ENCODE results near the gene CSRP3. TPM values are rescaled to one million over a fixed set of nuclear protein-coding genes. Genes with fewer than 3 reads are reported as not detected.

Gene CSRP3
- total RNA-seq, 4 donors from 2014 or later, result not detected

GRCh38 chr11:19204836-19205235, 3.1 kb upstream of the CSRP3 start:
- no peak for DNase-seq
- no peaks in the 10 kb centered on the region for H3K36me3 ChIP-seq
- intact Hi-C loops (cut with DNase I; ENCODE audit: low total_unique reads), result no loop called here
- H3K27me3 ChIP-seq, result no peaks in the 10 kb centered on the region
- no peaks in the 10 kb centered on the region for H3K4me1 ChIP-seq
- no peak for TF ChIP-seq CTCF (IDR thresholded peaks at IDR 0.05)
- no peak for TF ChIP-seq POLR2A (IDR thresholded peaks at IDR 0.05)
- H3K4me3 ChIP-seq, result no peak overlapping the region
- no peaks in the 10 kb centered on the region for H3K9me3 ChIP-seq
- no peak overlapping the region for H3K27ac ChIP-seq

- no peak overlapping the region for H3K27ac ChIP-seq
- no peaks in the 10 kb centered on the region for H3K9me3 ChIP-seq
- no peak overlapping the region for H3K4me3 ChIP-seq
- TF ChIP-seq CTCF (IDR thresholded peaks at IDR 0.05), result no peak
- H3K27me3 ChIP-seq, result no peaks in the 10 kb centered on the region
- H3K36me3 ChIP-seq, result no peaks in the 10 kb centered on the region
- H3K4me1 ChIP-seq, result no peaks in the 10 kb centered on the region
- DNase-seq, result no peak
- intact Hi-C loops (cut with DNase I; ENCODE audit: low total_unique reads), result no loop called here
These were observed 1.2 kb downstream of the CSRP3 start for GRCh38 chr11:19200410-19201201.

DNA sequence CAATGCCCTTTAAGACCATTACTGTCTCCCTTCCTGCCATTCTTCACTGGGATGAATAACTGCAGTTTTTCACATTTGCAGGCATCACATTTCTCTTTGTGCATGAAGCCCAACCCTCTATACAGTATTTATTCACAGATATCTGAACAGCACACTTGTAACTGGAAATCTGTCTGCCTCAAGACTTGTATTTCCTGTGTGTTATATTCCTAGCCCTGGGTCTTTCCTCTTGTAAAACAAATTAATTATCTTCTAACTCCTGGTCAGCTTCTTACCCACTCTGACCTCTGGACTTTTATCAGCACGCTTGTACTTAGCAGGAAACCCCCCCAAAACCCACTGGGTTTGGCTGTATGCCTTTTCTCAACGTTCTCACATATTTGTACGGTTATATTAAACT, 2.0 kb downstream of the CSRP3 start:
- H3K27ac ChIP-seq, result no peak overlapping the region
- TF ChIP-seq CTCF (IDR thresholded peaks at IDR 0.05), result no peak
- no peak for TF ChIP-seq POLR2A (IDR thresholded peaks at IDR 0.05)
- no peaks in the 10 kb centered on the region for H3K36me3 ChIP-seq
- DNase-seq, result no peak
- H3K27me3 ChIP-seq, result no peaks in the 10 kb centered on the region
- H3K4me3 ChIP-seq, result no peak overlapping the region
- no peaks in the 10 kb centered on the region for H3K4me1 ChIP-seq
- no peaks in the 10 kb centered on the region for H3K9me3 ChIP-seq
- intact Hi-C loops (cut with DNase I; ENCODE audit: low total_unique reads), result no loop called here

DNA sequence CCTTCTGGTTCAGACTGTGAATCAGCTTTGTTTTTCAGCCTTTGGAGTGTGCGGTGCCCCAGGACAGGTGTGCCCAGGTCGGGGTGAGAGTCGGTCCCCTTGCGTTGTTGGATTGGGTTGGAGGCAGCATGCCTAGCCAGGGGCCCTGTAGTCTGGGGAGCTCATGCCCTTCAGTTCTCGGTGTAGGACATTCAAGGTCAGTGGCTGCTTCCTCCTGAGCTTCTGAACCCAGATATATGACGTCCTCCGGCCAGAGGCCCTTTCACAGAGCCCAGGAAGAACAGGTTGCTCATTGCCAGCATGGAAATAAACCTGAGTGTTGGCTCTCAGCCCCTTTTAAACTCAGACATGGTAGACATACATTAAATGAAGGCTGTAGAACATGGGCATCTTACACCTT, 2.7 kb downstream of the CSRP3 start:
- H3K27ac ChIP-seq, result no peak overlapping the region
- H3K9me3 ChIP-seq, result no peaks in the 10 kb centered on the region
- H3K27me3 ChIP-seq, result no peaks in the 10 kb centered on the region
- no peaks in the 10 kb centered on the region for H3K36me3 ChIP-seq
- no peak overlapping the region for H3K4me3 ChIP-seq
- intact Hi-C loops (cut with DNase I; ENCODE audit: low total_unique reads), result no loop called here
- TF ChIP-seq CTCF (IDR thresholded peaks at IDR 0.05), result no peak
- TF ChIP-seq POLR2A (IDR thresholded peaks at IDR 0.05), result no peak
- DNase-seq, result no peak
- no peaks in the 10 kb centered on the region for H3K4me1 ChIP-seq

DNA sequence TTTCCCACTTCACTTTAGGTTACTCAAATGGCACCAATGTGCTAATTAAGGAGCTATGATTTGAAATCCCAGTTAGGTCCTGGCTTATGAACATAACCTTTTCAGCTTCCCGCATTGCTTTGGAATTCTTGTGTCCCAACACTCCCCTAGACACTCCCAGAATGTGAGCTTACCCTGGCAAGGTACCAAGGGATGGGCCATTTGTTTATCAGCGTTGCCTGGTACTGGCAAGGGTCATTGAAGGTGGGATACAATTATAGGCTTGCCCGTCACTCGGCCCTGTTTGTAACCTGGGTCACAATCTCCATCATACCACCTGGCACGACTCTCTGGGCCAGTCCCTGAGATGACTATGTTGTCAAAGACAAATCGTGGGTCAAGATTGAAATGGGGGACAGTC, 5.4 kb downstream of the CSRP3 start:
- Histone ChIP-seq H3K9me3 (no peaks in the 10 kb centered on the region), H3K27me3 (no peaks in the 10 kb centered on the region), H3K36me3 (no peaks in the 10 kb centered on the region), H3K27ac (no peak overlapping the region), H3K4me3 (no peak overlapping the region), H3K4me1 (no peaks in the 10 kb centered on the region)
- DNase-seq, result no peak
- intact Hi-C loops (cut with DNase I; ENCODE audit: low total_unique reads), result no loop called here
- TF ChIP-seq CTCF (IDR thresholded peaks at IDR 0.05) (no peak), POLR2A (IDR thresholded peaks at IDR 0.05) (no peak)
